HG02884 (cell line): ENCODE measurements around the gene HIPK3.
"Not testable (repeated sequence)": the region's sequence is repeated elsewhere in the genome, so short reads cannot be mapped to it uniquely, and the experiment has no call there.

Source experiments
- ATAC-seq: cut with Tn5 transposase; IDR thresholded peaks from one replicate; pipeline ENCODE4 v1.9.1; 2021; ENCODE audit warnings: mild to moderate bottlenecking, moderate library complexity; ENCODE audit not compliant: unreplicated experiment

The HIPK3 gene

DNA sequence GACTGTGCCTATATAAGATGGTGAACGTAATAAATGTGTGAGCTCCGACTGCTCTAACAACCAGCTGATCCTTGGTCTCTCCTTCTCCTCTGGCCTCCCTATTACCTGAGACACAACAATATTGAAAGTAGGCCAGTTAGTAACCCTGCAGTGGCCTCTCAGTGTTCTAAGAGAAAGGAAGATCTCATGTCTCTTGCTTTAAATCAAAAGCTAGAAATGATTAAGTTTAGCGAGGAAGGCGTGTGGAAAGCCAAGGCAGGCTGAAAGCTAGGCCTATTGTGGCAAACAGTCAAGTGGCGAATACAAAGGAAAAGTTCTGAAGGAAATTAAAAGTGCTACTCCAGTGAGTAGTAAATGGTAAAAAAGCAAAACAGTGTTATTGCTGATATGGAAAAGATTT lies 39.5 kb downstream of the HIPK3 start:
- ATAC-seq: no peak

DNA sequence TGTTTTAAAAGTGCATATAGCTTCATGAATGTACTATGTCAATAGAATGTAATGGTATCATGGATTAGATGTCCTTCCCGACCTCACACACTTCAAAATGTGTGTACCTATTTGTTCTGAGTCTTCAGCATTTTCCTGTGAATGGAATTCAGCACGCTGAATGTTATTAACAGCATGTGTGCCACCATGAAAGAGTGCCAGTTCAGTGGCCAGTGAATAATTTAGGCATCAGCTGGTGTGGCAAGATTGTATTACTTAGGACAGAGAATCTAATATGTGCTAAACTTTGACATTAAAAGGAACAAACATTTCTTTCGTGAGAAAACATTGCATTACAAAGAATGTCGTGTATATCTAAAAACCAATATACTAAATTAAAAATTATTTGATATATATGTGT lies 46.4 kb downstream of the HIPK3 start:
- no peak for ATAC-seq

DNA sequence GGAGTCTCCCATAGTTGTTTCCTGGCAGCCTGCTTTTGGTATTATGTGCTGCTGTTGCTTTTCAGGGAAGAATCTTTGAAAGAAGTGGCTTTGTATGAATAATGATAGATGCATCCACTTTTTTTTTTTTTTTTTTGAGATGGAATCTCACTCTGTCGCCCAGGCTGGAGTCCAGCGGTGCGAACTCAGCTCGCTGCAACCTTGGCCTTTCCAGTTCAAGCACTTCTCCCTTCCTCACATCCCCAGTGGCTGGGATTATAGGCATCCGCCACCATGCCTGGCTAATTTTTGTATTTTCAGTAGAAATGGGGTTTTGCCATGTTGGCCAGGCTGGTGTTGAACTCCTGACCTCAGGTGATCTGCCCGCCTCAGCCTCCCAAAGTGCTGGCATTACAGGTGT lies 49.6 kb downstream of the HIPK3 start:
- not testable (repeated sequence) for ATAC-seq

DNA sequence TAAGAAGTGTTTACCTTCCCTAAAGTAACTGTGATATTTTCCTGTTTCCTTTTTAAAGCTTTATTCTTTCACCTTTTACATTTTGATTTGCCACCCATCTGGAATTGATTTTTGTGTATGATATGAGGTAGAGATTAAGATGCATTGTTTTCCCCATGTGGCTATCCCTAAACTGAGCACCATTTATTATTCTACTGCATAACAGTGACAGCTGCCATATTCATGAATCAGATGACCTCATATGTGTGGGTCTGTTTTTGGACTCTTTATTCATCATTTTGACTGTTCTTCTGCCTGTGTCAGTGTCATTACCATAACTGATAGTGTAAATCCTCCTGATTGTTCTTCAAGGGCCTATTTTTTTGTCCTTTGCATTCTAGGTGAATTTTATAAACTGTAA lies 50.8 kb downstream of the HIPK3 start:
- no peak for ATAC-seq

DNA sequence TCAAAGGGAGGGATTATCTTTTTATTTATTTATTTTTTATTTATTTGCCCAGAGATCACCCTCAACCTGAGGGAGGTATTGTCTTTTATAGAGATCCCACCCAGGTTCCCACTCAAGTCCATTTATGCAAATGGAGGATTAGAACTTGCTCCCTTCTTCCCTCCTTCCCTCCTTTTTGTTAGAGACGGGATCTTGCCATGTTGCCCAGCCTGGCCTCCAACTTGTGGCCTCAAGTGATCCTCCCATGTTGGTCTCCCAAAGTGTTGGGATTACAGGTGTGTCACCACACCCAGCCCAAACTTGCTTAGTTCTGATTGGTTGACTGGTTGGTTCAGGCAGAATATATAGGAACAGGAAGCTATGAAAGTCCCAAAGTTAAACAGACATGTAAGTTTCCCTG lies 51.9 kb downstream of the HIPK3 start:
- ATAC-seq: no peak

DNA sequence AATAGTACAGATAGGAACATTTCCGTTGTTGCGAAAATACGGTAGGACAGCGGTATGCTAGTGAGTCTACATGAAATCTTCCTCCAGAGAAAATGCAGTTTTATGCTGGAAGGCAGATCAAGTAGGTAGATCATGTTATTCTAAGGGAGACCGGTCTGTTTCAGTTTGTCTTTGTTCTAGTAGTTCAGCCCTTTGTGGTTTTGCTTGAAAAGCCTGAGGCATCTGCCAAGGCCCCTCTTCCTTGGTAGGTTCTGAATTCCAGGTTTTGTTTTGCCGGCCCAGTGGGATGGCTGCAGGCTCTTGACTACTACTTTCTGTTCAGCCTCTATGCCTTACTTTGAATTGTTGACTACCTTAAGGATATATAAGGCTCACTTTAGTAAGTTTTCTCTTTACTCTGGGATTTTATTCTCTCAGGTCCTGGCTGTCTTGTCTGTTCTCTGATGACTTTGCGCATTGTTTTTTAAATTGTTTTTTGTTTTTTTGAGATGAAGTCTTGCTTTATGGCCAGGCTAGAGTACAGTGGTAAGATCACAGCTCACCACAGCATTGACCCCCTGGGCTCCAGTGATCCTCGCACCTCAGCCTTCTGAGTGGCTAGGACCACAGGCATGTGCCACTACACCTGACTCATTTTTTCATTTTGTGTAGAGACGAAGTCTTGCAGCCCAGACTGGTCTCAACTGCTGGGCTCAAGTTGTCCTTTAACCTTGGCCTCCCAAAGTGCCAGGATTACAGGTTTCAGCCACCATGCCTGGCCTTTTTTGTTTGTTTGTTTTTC lies 53.7 kb downstream of the HIPK3 start:
- no peak for ATAC-seq

DNA sequence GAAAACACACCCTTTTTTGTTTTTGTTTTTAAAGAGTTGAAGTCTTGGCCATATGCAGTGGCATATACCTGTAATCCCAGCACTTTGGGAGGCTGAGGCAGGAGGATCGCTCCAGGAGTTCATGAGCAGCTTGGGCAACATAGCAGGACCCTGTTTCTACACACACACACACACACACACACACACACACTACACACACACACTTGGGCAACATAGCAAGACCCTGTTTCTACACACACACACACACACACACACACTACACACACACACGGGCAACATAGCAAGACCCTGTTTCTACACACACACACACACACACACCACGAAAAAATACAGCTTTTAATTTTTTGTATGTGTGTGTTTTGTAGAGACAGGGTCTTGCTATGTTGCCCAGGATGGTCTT lies 54.5 kb downstream of the HIPK3 start:
- ATAC-seq: no peak

DNA sequence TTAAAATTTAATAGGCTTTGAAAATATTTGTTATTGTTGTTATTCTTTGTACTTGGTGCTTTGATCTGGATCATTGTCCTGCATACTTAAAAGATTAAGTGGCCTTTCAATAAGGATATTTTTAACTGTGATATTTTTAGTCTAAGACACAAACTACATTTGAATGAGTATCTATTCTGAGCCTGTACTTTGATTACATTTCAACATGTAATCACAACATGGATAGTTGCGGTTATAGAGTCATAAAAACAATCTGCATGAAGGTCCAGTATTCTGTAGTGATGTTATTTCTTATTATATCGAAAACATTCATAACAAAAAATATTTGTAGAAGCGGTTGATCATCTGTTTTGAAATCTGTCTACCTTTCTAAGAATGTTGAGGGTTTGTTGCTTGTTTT lies 58.6 kb downstream of the HIPK3 start:
- no peak for ATAC-seq

DNA sequence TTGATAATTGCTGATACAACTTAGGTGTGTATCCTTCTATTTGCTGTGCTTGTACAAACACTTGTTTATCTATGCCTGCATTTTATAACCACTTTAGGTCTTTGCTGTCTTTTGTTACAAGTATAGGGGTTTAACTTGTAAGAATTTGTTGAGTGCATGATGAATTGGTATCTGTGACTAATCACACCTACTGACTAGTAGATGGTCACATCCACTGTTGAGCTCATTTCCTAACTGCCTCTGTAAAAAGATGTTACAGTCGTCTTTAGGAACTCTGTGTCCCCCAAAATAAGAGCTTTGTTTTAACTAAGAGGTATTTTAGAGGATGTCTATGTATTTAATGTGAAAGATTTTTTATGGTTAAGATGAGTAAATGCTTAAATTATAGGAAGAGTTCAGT lies 60.5 kb downstream of the HIPK3 start:
- ATAC-seq: no peak

DNA sequence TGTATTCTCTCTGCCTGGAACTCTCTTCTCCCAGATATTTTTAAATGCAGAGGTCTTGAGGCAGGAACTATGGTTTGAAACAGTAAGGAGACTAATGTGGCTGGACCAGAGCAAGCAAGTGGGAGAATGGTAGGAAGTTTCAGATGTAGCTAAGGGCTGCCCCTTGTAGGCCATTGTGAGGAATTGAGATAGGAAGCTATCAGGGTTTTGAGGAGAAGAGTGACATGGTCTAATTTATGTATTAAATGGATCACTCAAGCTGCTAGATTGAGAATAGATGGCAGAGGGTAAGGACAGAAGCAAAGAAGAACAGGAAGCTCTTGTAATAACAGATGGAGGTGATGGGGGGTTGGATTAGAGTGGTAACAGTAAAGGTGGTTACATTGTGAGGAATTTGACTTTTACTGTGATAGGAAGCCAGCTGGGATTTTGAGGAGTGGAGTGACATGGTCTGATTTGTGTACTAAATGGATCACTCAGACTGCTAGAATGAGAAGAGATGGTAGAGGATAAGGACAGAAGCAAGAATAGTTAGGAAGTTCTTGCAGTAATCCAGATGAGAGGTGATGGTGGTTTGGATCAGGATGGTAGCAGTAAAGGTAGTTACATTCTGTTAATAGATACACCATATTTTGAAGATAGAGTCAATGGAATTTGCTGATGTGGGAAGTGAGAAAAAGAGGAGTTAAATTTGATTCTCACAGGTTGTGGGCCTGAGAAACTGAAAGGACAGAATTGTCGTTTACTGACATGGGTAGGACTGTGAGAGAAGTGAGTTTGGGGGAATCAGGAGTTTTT lies 63.0 kb downstream of the HIPK3 start:
- no peak for ATAC-seq

DNA sequence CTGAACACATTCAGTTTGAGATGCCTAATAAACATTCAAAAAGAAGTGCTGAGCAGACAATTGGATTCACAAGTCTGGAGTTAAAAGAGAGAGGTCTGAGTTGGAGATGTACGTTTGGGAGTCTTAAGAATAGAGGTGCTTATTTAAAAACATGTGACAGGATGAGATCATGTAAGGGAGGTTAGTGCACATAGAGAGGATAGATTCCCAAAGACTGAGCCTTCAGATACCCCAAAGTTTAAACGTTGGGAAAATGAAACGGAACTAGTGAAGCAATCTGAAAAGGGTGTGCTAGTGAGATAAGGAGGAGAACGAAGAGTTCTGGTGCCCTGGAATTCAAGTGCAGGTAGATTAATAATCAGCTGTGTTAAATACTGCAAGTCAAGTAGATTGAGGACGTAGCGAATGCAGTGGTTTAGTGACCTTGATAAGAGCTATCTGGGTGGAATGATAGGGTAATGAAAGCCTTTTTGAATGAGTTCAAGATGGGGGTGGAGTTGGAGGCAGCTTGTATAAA lies 63.7 kb downstream of the HIPK3 start:
- ATAC-seq: no peak

DNA sequence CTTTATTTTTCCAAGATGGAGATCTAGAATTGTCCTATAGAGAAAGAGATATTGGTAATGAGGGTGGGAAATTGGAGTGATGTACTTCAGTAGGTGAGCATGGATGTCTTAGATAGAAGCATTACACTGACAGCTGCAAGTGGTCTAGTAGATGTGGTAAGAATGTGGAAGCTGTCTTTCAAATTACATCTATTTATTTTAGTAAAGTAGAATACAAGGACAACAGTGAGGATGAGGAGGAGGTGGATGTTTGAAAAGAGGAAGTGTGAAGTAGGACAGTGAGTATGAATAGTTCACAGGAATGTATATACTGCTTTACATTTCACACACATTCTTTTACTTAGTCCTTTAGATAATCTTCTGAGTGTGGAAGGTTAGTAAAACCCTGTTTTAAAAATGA lies 64.2 kb downstream of the HIPK3 start:
- no peak for ATAC-seq

DNA sequence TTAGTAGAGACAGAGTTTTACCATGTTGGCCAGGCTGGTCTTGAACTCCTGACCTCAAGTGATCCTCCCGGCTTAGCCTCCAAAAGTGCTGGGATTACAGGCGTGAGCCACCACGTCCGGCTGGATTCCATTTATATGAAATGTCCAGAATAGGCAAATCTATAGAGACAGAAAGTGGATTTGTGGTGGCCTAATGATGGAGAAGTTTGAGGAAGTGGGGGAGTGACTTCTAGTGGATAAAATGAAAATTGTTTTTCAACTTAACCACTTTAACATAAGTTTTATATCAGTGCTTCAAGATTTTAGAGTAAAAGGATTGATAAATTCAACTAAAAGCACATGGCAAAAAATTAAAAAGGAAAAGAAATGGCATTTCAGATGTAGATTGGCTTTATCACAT lies 66.2 kb downstream of the HIPK3 start:
- no peak for ATAC-seq

DNA sequence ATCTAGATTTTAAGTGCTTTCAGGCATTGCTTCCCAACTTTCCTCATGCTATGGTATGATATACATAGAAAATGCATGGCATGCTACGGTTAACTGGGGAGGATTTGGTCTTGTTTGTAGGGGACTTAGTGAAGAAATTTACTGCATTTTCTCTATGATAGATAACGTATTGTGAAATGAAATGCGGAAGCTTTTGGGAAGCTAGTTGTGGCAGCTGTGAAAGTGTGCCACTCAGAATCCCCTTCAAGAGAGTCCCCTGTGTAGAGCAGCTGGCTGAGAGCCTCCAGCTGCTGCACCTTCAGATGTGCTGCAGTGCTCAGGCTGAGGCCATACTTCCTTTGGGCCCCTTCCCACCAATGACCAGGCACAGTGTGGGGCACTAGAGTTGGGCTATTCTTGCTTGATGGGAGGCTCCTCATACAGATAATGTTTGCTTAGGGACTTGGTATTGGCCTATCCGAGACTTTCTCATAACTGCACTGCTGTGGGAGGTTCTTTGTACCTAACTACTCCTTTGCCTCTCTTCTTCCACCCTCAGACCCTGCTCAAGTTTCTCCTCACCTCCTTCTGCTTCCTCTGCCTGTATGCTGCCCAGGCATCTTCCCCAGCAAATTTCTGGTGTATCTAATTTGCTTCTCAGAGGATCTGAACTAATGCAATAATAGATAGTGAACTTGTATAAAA lies 67.3 kb downstream of the HIPK3 start:
- no peak for ATAC-seq

DNA sequence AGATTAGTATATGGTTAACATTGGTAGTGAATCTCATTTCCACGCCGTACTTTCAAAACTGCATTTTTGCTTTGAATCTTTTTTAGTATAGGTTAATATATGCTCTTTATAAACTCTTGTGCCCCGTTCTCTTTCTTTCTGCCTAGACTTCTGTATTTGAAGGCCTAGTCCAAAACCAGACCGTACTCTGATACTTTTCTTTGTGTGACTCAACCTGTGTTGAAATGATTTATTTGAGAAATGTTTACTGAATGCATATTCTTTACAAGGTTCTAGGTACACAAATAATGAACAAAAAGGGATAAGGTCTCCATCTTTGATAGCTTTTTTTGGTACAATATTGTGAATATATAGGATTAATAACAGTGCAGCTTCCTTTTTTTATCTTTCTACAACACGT lies 68.3 kb downstream of the HIPK3 start:
- ATAC-seq: no peak

DNA sequence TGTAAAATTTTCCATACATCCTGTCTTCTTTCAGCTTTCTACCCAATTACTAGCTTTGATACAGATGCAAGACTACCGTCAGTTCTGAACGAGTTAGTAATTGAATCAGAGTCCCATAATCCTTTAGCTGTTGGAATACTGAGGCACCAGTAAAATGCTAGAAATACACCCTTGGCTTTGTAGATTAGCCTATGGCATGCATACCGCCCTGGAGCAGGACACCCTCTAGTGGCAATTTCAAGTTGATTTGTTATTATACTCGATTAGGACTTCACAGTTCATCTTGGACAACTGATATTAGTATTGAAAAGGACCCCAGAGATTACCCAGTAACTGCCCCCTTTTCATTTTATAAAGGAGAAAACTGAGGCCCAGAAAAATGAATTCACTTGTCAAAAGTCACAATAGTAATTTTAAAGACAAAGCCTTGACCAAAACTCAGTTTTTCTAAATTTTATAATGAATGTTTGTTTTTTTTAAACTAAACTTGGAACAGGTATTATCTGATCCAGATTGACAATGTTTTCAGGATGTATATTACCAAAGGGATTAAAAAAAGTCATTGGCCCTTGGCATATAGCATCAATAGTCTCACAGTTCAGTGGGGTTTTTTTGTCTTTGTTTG lies 72.6 kb downstream of the HIPK3 start:
- peak; percentile 59 for ATAC-seq

DNA sequence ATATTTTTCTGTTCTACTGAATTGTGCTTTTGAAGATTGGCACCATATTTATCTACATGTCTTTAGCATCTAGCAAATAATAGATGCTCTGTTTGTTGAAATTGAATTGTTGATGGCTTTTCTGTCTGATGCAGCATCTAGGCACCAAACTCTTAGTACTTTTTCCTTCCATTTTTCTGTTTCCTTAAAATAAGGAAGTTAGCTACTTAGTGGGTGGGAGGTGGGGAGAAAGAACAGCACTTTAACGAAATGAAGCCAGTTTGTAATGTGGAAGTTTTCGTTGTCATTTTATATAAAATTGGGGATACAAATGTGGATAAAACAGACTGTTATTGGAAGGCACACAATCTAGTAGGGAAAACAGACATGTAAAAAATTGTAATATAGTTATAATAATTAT lies 76.6 kb downstream of the HIPK3 start:
- ATAC-seq: no peak

DNA sequence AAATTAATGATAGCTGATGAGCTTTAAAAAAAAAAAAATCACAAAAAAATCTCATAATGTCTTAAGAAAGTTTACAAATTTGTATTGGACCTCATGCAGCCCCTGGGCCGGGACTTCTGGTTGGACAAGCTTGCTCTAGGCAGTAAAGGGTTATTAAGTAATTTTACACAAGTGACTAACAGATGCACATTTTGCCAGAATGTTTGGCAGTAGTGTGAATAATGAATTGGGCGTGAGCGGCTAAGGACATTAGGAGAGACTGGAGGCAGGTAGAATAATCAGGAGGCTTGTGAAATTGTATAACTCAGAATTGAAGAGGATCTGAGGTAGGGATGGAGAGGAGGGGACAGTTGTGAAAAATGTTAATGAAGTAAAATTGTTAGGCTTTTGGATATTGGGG lies 77.4 kb downstream of the HIPK3 start:
- ATAC-seq: no peak

DNA sequence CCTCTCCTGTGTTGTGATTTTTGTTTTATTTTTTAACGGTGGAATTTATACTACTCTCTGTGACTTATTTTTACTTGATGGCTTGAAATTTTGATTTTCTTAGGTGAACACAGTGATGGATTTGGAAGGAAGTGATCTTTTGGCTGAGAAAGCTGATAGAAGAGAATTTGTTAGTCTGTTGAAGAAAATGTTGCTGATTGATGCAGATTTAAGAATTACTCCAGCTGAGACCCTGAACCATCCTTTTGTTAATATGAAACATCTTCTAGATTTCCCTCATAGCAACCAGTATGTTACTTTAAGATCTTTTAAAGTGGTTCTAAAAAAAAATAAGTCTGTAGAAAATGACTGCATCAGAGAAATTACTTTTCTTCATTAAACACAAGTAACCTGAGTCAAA lies 82.1 kb downstream of the HIPK3 start:
- no peak for ATAC-seq

DNA sequence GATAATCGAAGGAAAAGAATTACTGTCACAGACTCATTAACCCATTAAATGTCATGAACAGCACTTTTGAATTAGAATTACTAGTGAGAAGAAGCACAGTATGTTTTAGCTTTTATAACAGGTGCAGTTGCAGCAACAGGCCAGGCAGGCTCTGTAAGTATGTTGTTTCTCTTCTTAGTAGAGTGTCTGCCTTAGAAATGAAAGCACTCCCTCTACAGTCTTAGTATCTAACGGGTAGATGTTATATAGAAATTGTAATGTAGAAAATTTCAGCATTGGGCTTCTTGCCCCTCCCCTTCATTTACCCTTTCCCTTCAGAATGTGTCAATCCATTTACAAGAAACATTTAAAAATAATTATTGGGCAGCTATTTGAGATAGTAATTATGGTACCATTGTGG lies 87.4 kb downstream of the HIPK3 start:
- no peak for ATAC-seq

DNA sequence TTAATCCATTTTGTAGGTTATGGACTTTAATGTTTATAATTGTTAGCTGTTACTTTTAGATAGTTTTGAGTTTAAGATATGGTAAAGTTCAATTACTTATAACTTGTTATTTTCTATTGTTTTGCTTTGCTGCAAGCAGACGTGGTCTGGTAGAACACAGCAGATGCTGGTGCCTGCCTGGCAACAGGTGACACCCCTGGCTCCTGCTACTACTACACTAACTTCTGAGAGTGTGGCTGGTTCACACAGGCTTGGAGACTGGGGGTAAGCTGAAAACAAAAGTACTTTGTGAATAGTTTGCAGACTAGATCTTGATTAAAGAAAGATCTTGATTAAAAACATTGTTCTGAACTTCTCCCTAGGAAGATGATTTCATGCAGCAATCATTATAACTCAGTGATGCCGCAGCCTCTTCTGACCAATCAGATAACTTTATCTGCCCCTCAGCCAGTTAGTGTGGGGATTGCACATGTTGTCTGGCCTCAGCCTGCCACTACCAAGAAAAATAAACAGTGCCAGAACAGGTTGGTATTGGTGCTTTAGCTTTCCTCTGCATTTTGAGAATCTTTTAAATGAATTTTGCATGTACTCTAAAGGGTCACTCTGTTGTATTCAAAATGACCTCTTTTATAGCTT lies 90.4 kb downstream of the HIPK3 start:
- peak; percentile 98 for ATAC-seq
